ACHN (cell line): ENCODE results near the gene BCAS4.

ENCODE experiments used
- DNase-seq: peaks from one replicate; pipeline ENCODE4 v3.0.0-alpha.2; 2015
- in situ Hi-C: cut with HindIII; loops from 2 replicates; pipeline ENCODE4 v1.10.0; 2017; ENCODE audit warnings: low sequenced_read_pairs, low pct_ligation_motif_present, low pct_unique_long_range_greater_than_20kb

The BCAS4 gene

GRCh38 chr20:50843331-50844276, 48.7 kb downstream of the BCAS4 start:
- no peak for DNase-seq
- in situ Hi-C loops, result no loop called here

- in situ Hi-C loops, result no loop called here
- no peak for DNase-seq
Observed at GRCh38 chr20:50844430-50845100, 49.7 kb downstream of the BCAS4 start.

GRCh38 chr20:50845566-50846215, 50.8 kb downstream of the BCAS4 start:
- DNase-seq, result no peak
- in situ Hi-C loops, result no loop called here

- DNase-seq, result no peak
- in situ Hi-C loops, result no loop called here
Observed at GRCh38 chr20:50848341-50848808, 53.5 kb downstream of the BCAS4 start.

- no peak for DNase-seq
- in situ Hi-C loops, result no loop called here
Observed at GRCh38 chr20:50848846-50849673, 54.2 kb downstream of the BCAS4 start.

GRCh38 chr20:50850721-50851286, 55.9 kb downstream of the BCAS4 start:
- DNase-seq, result no peak

GRCh38 chr20:50852085-50852484, 57.2 kb downstream of the BCAS4 start:
- in situ Hi-C loops, result no loop called here
- DNase-seq, result no peak

More at GRCh38 chr20:50850721-50851286, 55.9 kb downstream of the BCAS4 start:
- in situ Hi-C loops, result no loop called here

- DNase-seq, result no peak
- in situ Hi-C loops, result no loop called here
Observed at GRCh38 chr20:50854506-50855249, 59.8 kb downstream of the BCAS4 start.

GRCh38 chr20:50855498-50856474, 60.9 kb downstream of the BCAS4 start:
- DNase-seq, result peak; percentile 8
- in situ Hi-C loops, result no loop called here

GRCh38 chr20:50856475-50857041, 61.7 kb downstream of the BCAS4 start:
- DNase-seq, result no peak
- in situ Hi-C loops, result no loop called here

GRCh38 chr20:50857348-50857747, 62.5 kb downstream of the BCAS4 start:
- in situ Hi-C loops, result no loop called here
- no peak for DNase-seq

GRCh38 chr20:50858525-50858924, 63.7 kb downstream of the BCAS4 start:
- DNase-seq, result no peak
- in situ Hi-C loops, result no loop called here

- in situ Hi-C loops, result no loop called here
- no peak for DNase-seq
Observed at GRCh38 chr20:50859161-50859560, 64.3 kb downstream of the BCAS4 start.

- no peak for DNase-seq
- in situ Hi-C loops, result no loop called here
Observed at GRCh38 chr20:50861012-50861411, 66.2 kb downstream of the BCAS4 start.

- DNase-seq, result no peak
- in situ Hi-C loops, result no loop called here
Observed at GRCh38 chr20:50862546-50862945, 67.7 kb downstream of the BCAS4 start.

GRCh38 chr20:50865114-50865513, 70.3 kb downstream of the BCAS4 start:
- no peak for DNase-seq
- in situ Hi-C loops, result no loop called here
